Ishikawa (cell line): ENCODE results near the gene FTO.

Source experiments
- CEBPB ChIP-seq: IDR thresholded peaks from 2 replicates; pipeline ENCODE4 v1.6.1; 2012
- EGR1 ChIP-seq: IDR thresholded peaks from 2 replicates; pipeline ENCODE4 v1.6.1; 2012
- EP300 ChIP-seq: IDR thresholded peaks from 2 replicates; pipeline ENCODE4 v1.6.1; 2012; ENCODE audit warnings: borderline replicate concordance
- NFIC ChIP-seq: IDR thresholded peaks from 2 replicates; pipeline ENCODE4 v1.6.1; 2012
- TAF1 ChIP-seq: IDR thresholded peaks from 2 replicates; pipeline ENCODE4 v1.6.1; 2012; ENCODE audit warnings: low read depth, mild to moderate bottlenecking
- TF ChIP-seq, protein P1 (sequence below): IDR thresholded peaks from 2 replicates; pipeline ENCODE4 v1.6.1; 2012
- TF ChIP-seq, protein P2 (sequence below): IDR thresholded peaks from 2 replicates; pipeline ENCODE4 v1.6.1; 2012; ENCODE audit warnings: low read depth, mild to moderate bottlenecking
- TF ChIP-seq, protein P3 (sequence below): IDR thresholded peaks from 2 replicates; pipeline ENCODE4 v1.6.1; 2012

DNA sequence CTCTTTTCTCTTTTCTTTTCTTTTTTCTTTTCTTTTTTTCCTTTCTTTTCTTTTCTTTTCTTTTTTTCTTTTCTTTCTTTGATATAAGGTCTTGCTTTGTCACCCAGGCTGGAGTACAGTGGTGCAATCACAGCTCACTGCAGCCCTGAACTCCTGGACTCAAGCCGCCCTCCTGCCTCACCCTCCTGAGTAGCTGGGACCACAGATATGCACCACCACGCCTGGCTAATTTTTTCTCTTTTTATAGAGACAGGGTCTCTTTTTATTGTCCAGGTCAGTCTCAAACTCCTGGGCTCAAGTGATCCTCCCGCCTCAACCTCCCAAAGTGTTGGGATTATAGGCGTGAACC is 436.8 kb downstream of the FTO start:
- TF ChIP-seq CEBPB (no peak), EGR1 (no peak), NFIC (no peak), EP300 (no peak), TAF1 (no peak)
- TF ChIP-seq, protein P1, sequence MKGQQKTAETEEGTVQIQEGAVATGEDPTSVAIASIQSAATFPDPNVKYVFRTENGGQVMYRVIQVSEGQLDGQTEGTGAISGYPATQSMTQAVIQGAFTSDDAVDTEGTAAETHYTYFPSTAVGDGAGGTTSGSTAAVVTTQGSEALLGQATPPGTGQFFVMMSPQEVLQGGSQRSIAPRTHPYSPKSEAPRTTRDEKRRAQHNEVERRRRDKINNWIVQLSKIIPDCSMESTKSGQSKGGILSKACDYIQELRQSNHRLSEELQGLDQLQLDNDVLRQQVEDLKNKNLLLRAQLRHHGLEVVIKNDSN = no peak
- TF ChIP-seq, protein P2, sequence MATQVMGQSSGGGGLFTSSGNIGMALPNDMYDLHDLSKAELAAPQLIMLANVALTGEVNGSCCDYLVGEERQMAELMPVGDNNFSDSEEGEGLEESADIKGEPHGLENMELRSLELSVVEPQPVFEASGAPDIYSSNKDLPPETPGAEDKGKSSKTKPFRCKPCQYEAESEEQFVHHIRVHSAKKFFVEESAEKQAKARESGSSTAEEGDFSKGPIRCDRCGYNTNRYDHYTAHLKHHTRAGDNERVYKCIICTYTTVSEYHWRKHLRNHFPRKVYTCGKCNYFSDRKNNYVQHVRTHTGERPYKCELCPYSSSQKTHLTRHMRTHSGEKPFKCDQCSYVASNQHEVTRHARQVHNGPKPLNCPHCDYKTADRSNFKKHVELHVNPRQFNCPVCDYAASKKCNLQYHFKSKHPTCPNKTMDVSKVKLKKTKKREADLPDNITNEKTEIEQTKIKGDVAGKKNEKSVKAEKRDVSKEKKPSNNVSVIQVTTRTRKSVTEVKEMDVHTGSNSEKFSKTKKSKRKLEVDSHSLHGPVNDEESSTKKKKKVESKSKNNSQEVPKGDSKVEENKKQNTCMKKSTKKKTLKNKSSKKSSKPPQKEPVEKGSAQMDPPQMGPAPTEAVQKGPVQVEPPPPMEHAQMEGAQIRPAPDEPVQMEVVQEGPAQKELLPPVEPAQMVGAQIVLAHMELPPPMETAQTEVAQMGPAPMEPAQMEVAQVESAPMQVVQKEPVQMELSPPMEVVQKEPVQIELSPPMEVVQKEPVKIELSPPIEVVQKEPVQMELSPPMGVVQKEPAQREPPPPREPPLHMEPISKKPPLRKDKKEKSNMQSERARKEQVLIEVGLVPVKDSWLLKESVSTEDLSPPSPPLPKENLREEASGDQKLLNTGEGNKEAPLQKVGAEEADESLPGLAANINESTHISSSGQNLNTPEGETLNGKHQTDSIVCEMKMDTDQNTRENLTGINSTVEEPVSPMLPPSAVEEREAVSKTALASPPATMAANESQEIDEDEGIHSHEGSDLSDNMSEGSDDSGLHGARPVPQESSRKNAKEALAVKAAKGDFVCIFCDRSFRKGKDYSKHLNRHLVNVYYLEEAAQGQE = no peak
- TF ChIP-seq, protein P3, sequence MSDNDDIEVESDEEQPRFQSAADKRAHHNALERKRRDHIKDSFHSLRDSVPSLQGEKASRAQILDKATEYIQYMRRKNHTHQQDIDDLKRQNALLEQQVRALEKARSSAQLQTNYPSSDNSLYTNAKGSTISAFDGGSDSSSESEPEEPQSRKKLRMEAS = no peak
